Fibroblast of the aortic adventitia (primary cell): ENCODE measurements around the gene KCNIP1. TPM values are rescaled to one million over a fixed set of nuclear protein-coding genes. Genes with fewer than 3 reads are reported as not detected.

Source experiments
- DNase-seq: peaks from one replicate; pipeline ENCODE4 v3.0.0-alpha.2; 2010; ENCODE audit warnings: low read depth
- H3K4me3 ChIP-seq: 2 replicates; pipeline ENCODE4 v1.5.1; 2011; ENCODE audit warnings: low read depth, mild to moderate bottlenecking, control low read depth, low read length, moderate library complexity
- CTCF ChIP-seq: IDR thresholded peaks from 2 replicates; pipeline ENCODE4 v1.5.1; 2011; ENCODE audit warnings: mild to moderate bottlenecking, low read length, control low read depth, inconsistent platforms; ENCODE audit not compliant: insufficient read depth
- total RNA-seq: library from RNA; depleted of rRNA; stranded (reverse); fragments of >200 nt; gene quantifications from 2 replicates; pipeline ENCODE4 v1.2.3, GENCODE V29; 2012; ENCODE audit warnings: low replicate concordance

Gene KCNIP1
- total RNA-seq, 1 donor: not detected

- TF ChIP-seq CTCF: no peak
- DNase-seq: no peak
- no peak overlapping the region for H3K4me3 ChIP-seq
These were observed 34.4 kb upstream of the KCNIP1 start for GRCh38 chr5:170469414-170469813.

- no peak overlapping the region for H3K4me3 ChIP-seq
These were observed 33.5 kb upstream of the KCNIP1 start for GRCh38 chr5:170470275-170470674.

GRCh38 chr5:170470808-170471404 is 32.9 kb upstream of the KCNIP1 start:
- no peak for DNase-seq
- no peak for TF ChIP-seq CTCF
- H3K4me3 ChIP-seq: no peak overlapping the region

More at GRCh38 chr5:170470275-170470674, 33.5 kb upstream of the KCNIP1 start:
- TF ChIP-seq CTCF: no peak
- no peak for DNase-seq

- no peak for TF ChIP-seq CTCF
- H3K4me3 ChIP-seq: no peak overlapping the region
- no peak for DNase-seq
These were observed 32.2 kb upstream of the KCNIP1 start for GRCh38 chr5:170471551-170472178.

- TF ChIP-seq CTCF: no peak
- DNase-seq: no peak
- H3K4me3 ChIP-seq: no peak overlapping the region
These were observed 30.2 kb upstream of the KCNIP1 start for GRCh38 chr5:170473642-170474041.

GRCh38 chr5:170474489-170475274 is 29.1 kb upstream of the KCNIP1 start:
- DNase-seq: no peak
- H3K4me3 ChIP-seq: no peak overlapping the region
- TF ChIP-seq CTCF: no peak
